ENCODE measurements around the gene DIDO1.
A peak's percentile ranks its signal among the peaks of the same experiment; 100 is the strongest.

The DIDO1 gene

DNA sequence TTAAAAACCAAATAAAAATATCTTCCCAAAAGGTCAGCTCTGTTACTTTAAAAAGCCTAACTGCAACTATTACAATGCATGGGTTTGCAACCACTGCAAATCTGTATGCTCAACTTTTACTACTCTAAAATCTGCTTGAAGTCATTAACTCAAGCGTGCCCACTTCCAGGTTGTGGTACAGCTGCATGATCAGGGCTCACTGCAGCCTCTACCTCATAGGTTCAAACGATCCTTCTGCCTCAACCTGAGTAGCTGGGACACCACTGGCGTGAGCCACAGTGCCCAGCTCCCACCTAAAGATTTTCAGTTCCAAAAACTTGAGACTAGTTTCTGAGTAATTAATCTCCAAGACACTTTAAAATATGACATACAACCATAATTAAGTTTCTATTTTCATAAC is 8.2 kb downstream of the DIDO1 start:
- Mint-ChIP-seq H3K4me1 (peaks cover 82% of the 10 kb centered on the region), H3K27ac (peak overlapping the region; percentile 80), H3K36me3 (peaks cover 2% of the 10 kb centered on the region), H3K27me3 (no peaks in the 10 kb centered on the region), H3K9me3 (no peaks in the 10 kb centered on the region), H3K4me3 (peak overlapping the region; percentile 70)
- ATAC-seq = peak; percentile 85

GRCh38 chr20:62917720-62918119 is 8.6 kb downstream of the DIDO1 start:
- Mint-ChIP-seq H3K4me1 (peaks cover 83% of the 10 kb centered on the region), H3K9me3 (no peaks in the 10 kb centered on the region), H3K27me3 (no peaks in the 10 kb centered on the region), H3K4me3 (peak overlapping the region; percentile 70), H3K27ac (peak overlapping the region; percentile 80), H3K36me3 (peaks cover 6% of the 10 kb centered on the region)
- peak; percentile 37 for ATAC-seq

- Mint-ChIP-seq H3K9me3 (no peaks in the 10 kb centered on the region), H3K27ac (no peak overlapping the region), H3K4me3 (peak overlapping the region; percentile 2), H3K36me3 (peaks cover 8% of the 10 kb centered on the region), H3K4me1 (peaks cover 74% of the 10 kb centered on the region), H3K27me3 (no peaks in the 10 kb centered on the region)
- ATAC-seq = no peak
Measured at GRCh38 chr20:62916703-62917476, 9.4 kb downstream of the DIDO1 start.

GRCh38 chr20:62914970-62915457 is 11.3 kb downstream of the DIDO1 start:
- Mint-ChIP-seq H3K36me3 (peaks cover 25% of the 10 kb centered on the region), H3K4me3 (no peak overlapping the region), H3K27ac (no peak overlapping the region), H3K27me3 (no peaks in the 10 kb centered on the region), H3K9me3 (no peaks in the 10 kb centered on the region), H3K4me1 (peaks cover 63% of the 10 kb centered on the region)
- ATAC-seq = no peak

GRCh38 chr20:62914436-62914835 is 11.9 kb downstream of the DIDO1 start:
- no peak for ATAC-seq
- Mint-ChIP-seq H3K4me3 (no peak overlapping the region), H3K9me3 (no peaks in the 10 kb centered on the region), H3K27me3 (no peaks in the 10 kb centered on the region), H3K4me1 (peaks cover 61% of the 10 kb centered on the region), H3K27ac (no peak overlapping the region), H3K36me3 (peaks cover 30% of the 10 kb centered on the region)

- Mint-ChIP-seq H3K27me3 (no peaks in the 10 kb centered on the region), H3K4me1 (peaks cover 54% of the 10 kb centered on the region), H3K36me3 (peaks cover 40% of the 10 kb centered on the region), H3K4me3 (no peak overlapping the region), H3K27ac (no peak overlapping the region), H3K9me3 (no peaks in the 10 kb centered on the region)
- ATAC-seq = no peak
Measured at GRCh38 chr20:62913043-62913630, 13.2 kb downstream of the DIDO1 start.

GRCh38 chr20:62911701-62912280 is 14.5 kb downstream of the DIDO1 start:
- Mint-ChIP-seq H3K27ac (no peak overlapping the region), H3K27me3 (no peaks in the 10 kb centered on the region), H3K4me3 (no peak overlapping the region), H3K4me1 (peaks cover 45% of the 10 kb centered on the region), H3K9me3 (no peaks in the 10 kb centered on the region), H3K36me3 (peaks cover 43% of the 10 kb centered on the region)
- ATAC-seq = no peak

GRCh38 chr20:62910777-62911497 is 15.4 kb downstream of the DIDO1 start:
- Mint-ChIP-seq H3K9me3 (no peaks in the 10 kb centered on the region), H3K4me3 (no peak overlapping the region), H3K4me1 (peaks cover 41% of the 10 kb centered on the region), H3K27me3 (no peaks in the 10 kb centered on the region), H3K36me3 (peaks cover 52% of the 10 kb centered on the region), H3K27ac (no peak overlapping the region)
- no peak for ATAC-seq

- no peak for ATAC-seq
- H3K4me1 Mint-ChIP-seq = peaks cover 36% of the 10 kb centered on the region
- H3K36me3 Mint-ChIP-seq = peaks cover 57% of the 10 kb centered on the region
- H3K27ac Mint-ChIP-seq = no peak overlapping the region
- no peaks in the 10 kb centered on the region for H3K9me3 Mint-ChIP-seq
- H3K4me3 Mint-ChIP-seq = no peak overlapping the region
- H3K27me3 Mint-ChIP-seq = no peaks in the 10 kb centered on the region
Measured at GRCh38 chr20:62910217-62910766, 16.0 kb downstream of the DIDO1 start.

GRCh38 chr20:62908971-62909791 is 17.1 kb downstream of the DIDO1 start:
- H3K27ac Mint-ChIP-seq = no peak overlapping the region
- peaks cover 67% of the 10 kb centered on the region for H3K36me3 Mint-ChIP-seq
- no peaks in the 10 kb centered on the region for H3K27me3 Mint-ChIP-seq
- peaks cover 26% of the 10 kb centered on the region for H3K4me1 Mint-ChIP-seq
- no peaks in the 10 kb centered on the region for H3K9me3 Mint-ChIP-seq
- no peak for ATAC-seq
- H3K4me3 Mint-ChIP-seq = no peak overlapping the region

- no peak for ATAC-seq
- Mint-ChIP-seq H3K27me3 (no peaks in the 10 kb centered on the region), H3K9me3 (no peaks in the 10 kb centered on the region), H3K4me3 (no peak overlapping the region), H3K36me3 (peaks cover 74% of the 10 kb centered on the region), H3K4me1 (peaks cover 18% of the 10 kb centered on the region), H3K27ac (no peak overlapping the region)
Measured at GRCh38 chr20:62907384-62908317, 18.7 kb downstream of the DIDO1 start.

DNA sequence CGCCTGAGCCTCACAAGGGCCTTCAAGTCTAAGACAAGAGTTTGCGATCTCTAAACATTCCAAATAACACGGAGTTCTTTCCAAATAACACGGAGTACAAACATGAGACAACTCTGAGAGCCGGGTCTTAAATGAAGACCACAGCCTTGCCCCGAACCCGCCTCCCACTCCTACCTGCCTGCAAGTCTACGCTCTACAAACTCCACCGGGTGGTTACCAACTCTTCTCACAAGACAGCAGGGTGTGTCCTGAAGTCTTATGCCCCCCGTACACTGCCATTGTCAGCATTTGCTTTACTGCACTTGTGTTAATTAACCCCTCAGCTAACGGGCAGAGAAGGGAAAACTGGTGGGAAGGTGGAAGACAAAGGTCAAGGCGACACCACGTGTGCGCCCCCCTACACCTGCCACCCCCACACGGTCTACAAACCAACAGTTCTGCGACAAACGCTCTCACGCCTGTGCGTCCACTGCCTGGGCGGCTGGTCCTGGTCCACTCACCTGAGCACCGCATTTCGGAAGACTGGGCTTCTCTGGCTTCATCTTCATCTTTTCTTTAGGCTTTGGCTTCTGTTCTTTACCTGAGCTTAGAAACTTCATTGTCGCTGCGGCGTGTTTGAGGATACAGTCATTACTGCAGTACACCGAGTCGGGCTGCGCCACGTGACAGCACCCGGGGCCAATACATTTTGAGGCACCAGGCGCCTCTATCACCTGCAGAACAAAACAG is 19.5 kb downstream of the DIDO1 start:
- no peak overlapping the region for H3K27ac Mint-ChIP-seq
- peaks cover 79% of the 10 kb centered on the region for H3K36me3 Mint-ChIP-seq
- no peak for ATAC-seq
- no peak overlapping the region for H3K4me3 Mint-ChIP-seq
- H3K27me3 Mint-ChIP-seq = no peaks in the 10 kb centered on the region
- H3K4me1 Mint-ChIP-seq = peaks cover 18% of the 10 kb centered on the region
- H3K9me3 Mint-ChIP-seq = no peaks in the 10 kb centered on the region

- Mint-ChIP-seq H3K36me3 (peaks cover 79% of the 10 kb centered on the region), H3K4me1 (peaks cover 18% of the 10 kb centered on the region), H3K4me3 (no peak overlapping the region), H3K9me3 (no peaks in the 10 kb centered on the region), H3K27ac (no peak overlapping the region), H3K27me3 (no peaks in the 10 kb centered on the region)
- ATAC-seq = no peak
Measured at GRCh38 chr20:62906209-62906608, 20.1 kb downstream of the DIDO1 start.

Measured in stimulated activated memory B cell treated with anti-CD40 and anti-IgM and Interleukin-4, amounts not matched to agents 10 μg/mL and 1 μg/mL and 100 μg/mL, for 72 hours (primary cell).